WERI-Rb-1 (cell line): Measurements from ENCODE around the gene SOX6.
"Not testable (repeated sequence)": the region's sequence is repeated elsewhere in the genome, so short reads cannot be mapped to it uniquely, and the experiment has no call there.

ENCODE experiments used
- DNase-seq: peaks from one replicate; pipeline ENCODE4 v3.0.0-alpha.2; 2020
- H3K27ac ChIP-seq: fragments of 250-450 bp; sonication (Bioruptor Pico); 2 replicates; pipeline ENCODE4 v1.5.1; 2020; ENCODE audit warnings: mild to moderate bottlenecking, moderate library complexity
- H3K27me3 ChIP-seq: fragments of 250-450 bp; sonication (Bioruptor Pico); 2 replicates; pipeline ENCODE4 v1.5.1; 2021; ENCODE audit warnings: mild to moderate bottlenecking, low read depth, moderate library complexity; ENCODE audit not compliant: insufficient read depth, severe bottlenecking
- H3K36me3 ChIP-seq: fragments of 250-450 bp; sonication (Bioruptor Pico); 2 replicates; pipeline ENCODE4 v1.5.1; 2020; ENCODE audit warnings: mild to moderate bottlenecking, moderate library complexity
- H3K4me3 ChIP-seq: 2 replicates; pipeline ENCODE4 v1.5.1; 2011; ENCODE audit warnings: low read depth, mild to moderate bottlenecking, control low read depth, low read length
- H3K9me3 ChIP-seq: fragments of 250-450 bp; sonication (Bioruptor Pico); 2 replicates; pipeline ENCODE4 v1.5.1; 2021; ENCODE audit warnings: mild to moderate bottlenecking, moderate library complexity; ENCODE audit not compliant: severe bottlenecking
- TF ChIP-seq, protein P1 (sequence below): IDR thresholded peaks from 2 replicates; pipeline ENCODE4 v1.5.1; 2011; ENCODE audit warnings: low read depth, mild to moderate bottlenecking, control low read depth, inconsistent platforms, low read length

Gene SOX6

GRCh38 chr11:16082095-16083055 is 274.0 kb downstream of the SOX6 start:
- DNase-seq, result peak; percentile 12
- Histone ChIP-seq H3K27me3 (no peaks in the 10 kb centered on the region), H3K9me3 (no peaks in the 10 kb centered on the region), H3K4me3 (no peak overlapping the region), H3K36me3 (no peaks in the 10 kb centered on the region), H3K27ac (no peak overlapping the region)
- TF ChIP-seq, protein P1, sequence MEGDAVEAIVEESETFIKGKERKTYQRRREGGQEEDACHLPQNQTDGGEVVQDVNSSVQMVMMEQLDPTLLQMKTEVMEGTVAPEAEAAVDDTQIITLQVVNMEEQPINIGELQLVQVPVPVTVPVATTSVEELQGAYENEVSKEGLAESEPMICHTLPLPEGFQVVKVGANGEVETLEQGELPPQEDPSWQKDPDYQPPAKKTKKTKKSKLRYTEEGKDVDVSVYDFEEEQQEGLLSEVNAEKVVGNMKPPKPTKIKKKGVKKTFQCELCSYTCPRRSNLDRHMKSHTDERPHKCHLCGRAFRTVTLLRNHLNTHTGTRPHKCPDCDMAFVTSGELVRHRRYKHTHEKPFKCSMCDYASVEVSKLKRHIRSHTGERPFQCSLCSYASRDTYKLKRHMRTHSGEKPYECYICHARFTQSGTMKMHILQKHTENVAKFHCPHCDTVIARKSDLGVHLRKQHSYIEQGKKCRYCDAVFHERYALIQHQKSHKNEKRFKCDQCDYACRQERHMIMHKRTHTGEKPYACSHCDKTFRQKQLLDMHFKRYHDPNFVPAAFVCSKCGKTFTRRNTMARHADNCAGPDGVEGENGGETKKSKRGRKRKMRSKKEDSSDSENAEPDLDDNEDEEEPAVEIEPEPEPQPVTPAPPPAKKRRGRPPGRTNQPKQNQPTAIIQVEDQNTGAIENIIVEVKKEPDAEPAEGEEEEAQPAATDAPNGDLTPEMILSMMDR, result no peak

DNA sequence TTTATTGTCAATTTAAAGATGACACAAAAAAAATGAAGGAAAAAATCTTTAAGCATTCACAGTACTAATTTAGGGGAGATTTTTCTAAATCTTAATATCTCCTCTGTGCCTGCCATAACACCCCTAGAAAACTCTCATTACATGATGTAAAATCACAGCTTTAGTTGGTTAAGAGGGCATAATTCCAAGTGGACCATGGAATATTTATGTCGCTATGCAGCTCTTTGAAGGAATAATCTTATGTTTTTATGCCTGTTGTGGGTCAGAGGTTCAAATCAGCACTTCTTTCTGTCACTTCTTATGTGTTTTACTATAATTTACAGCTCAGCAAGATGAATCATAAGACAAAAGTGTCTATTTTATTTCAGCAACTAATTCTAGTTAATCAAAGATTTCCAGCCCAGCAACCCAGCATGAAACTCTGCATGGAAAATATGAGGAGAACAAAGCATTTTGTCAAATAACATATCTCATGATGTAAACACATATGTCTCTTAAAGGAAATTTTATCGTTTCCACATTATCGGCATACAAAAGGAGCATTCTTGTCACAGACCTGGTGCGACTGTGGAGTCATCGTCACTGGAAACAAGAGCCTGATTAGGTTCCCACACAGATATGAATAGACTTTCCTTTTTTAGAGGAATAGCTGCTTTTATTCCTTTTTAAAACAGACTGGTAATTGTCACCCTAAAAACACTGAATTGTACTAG is 274.8 kb downstream of the SOX6 start:
- no peak for DNase-seq
- no peaks in the 10 kb centered on the region for H3K36me3 ChIP-seq
- no peak overlapping the region for H3K27ac ChIP-seq
- no peak overlapping the region for H3K4me3 ChIP-seq
- H3K27me3 ChIP-seq, result no peaks in the 10 kb centered on the region
- no peaks in the 10 kb centered on the region for H3K9me3 ChIP-seq
- TF ChIP-seq, protein P1, result no peak

DNA sequence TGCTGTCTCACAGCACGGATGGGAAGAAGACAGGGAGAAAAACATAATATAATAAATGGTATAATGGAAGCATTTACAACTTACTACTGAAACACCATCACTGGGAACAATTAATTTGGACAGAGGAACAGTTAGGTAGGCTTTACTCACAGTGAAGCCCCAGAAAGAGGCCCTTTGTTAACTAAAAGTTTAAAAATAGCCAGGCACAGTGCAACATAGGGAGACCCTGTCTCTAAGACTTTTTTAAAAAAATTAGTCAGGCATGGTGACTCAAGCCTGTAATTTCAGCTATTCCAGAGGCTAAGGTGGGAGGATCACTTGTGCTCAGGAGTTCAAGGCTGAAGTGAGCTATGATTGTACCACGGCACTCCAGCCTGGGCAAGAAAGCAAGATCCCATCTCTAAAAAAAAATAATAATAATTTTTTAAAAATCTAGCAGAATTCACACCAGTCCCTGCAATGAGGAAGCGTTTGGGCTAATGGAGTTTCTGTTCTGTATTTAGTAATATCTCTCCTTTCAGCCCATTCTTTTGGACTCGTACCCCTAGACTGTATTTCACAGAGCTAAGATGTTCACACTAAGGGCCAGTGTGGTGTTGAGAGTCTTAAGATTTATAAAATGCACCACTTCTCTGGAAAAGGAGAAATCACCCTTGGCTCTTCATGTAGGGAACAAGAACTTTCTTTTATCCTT is 275.5 kb downstream of the SOX6 start:
- no peak overlapping the region for H3K27ac ChIP-seq
- TF ChIP-seq, protein P1, result no peak
- no peaks in the 10 kb centered on the region for H3K36me3 ChIP-seq
- H3K9me3 ChIP-seq, result no peaks in the 10 kb centered on the region
- H3K4me3 ChIP-seq, result no peak overlapping the region
- no peaks in the 10 kb centered on the region for H3K27me3 ChIP-seq
- DNase-seq, result no peak

DNA sequence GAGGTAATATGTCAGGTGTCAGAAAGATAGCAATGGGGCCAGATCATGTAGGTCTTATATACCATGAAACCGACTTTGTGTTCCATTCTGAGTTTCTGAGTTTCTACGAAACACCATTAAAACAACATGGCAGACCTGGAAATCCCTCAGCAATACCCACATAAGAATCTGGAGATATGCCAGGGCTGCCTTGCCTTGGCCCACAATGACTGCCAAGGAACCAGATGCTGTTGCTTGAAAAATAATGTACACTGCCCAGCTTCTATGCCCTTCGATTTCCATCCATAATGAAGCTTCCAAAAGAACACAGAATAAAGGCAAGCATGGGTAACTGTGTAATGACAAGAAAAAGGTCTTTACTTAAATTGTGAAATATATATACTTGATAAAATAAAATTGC is 277.4 kb downstream of the SOX6 start:
- H3K27ac ChIP-seq, result no peak overlapping the region
- H3K27me3 ChIP-seq, result no peaks in the 10 kb centered on the region
- H3K4me3 ChIP-seq, result no peak overlapping the region
- DNase-seq, result no peak
- H3K9me3 ChIP-seq, result no peaks in the 10 kb centered on the region
- no peaks in the 10 kb centered on the region for H3K36me3 ChIP-seq
- TF ChIP-seq, protein P1, result no peak

DNA sequence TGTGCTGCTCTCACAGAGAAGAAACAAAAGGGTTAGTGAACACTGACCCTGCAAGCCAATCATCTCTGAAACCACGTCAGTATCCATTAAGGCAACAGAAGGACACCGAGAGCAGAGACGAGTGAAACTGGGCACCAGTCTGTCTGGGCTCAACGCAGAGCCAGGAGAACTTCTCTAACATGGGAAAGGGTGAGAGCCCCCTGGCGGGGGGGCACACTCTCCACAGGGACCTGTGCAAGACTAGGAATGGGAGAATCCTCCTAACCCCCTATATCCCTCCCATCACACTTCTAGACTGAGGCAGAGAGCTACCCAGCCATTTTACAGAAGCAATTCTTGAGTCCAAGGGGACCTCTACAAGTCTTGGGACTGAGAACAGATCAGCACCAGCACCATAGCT is 285.8 kb downstream of the SOX6 start:
- H3K27me3 ChIP-seq, result no peaks in the 10 kb centered on the region
- no peak overlapping the region for H3K4me3 ChIP-seq
- no peak overlapping the region for H3K27ac ChIP-seq
- H3K36me3 ChIP-seq, result no peaks in the 10 kb centered on the region
- H3K9me3 ChIP-seq, result no peaks in the 10 kb centered on the region
- no peak for DNase-seq
- TF ChIP-seq, protein P1, result no peak

DNA sequence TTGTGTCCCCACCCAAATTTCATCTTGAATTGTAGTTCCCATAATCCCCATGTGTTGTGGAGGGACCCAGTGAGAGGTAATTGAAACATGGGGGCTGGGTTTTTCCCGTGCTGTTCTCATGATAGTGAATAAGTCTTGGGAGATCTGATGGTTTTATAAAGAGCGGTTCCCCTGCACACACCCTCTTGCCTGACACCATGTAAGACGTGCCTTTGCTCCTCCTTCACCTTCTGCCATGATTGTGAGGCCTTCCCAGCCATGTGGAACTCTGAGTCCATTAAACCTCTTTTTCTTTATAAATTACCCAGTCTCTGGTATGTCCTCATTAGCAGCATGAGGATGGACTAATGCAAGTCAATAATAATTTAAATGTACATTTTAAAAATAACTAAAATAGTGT is 289.1 kb downstream of the SOX6 start:
- H3K9me3 ChIP-seq, H3K36me3 ChIP-seq, H3K27ac ChIP-seq, H3K27me3 ChIP-seq, DNase-seq, H3K4me3 ChIP-seq: not testable (repeated sequence)
